SW480 (cell line): ENCODE data around the gene TIMMDC1.
A peak's percentile ranks its signal among the peaks of the same experiment; 100 is the strongest.

Source experiments
- DNase-seq: peaks from one replicate; pipeline ENCODE4 v3.0.0-alpha.2; 2016; ENCODE audit warnings: low spot score

TIMMDC1 gene

GRCh38 chr3:119498186-119499011, at the start of gene TIMMDC1:
Gene TIMMDC1, plus strand, starts transcription at chr3:119498547. Its CDS starts 187 bp downstream, at chr3:119498734.
- peak; percentile 96 for DNase-seq

- no peak for DNase-seq
Measured at GRCh38 chr3:119453822-119454221, 44.5 kb upstream of the TIMMDC1 start.

- no peak for DNase-seq
Measured at GRCh38 chr3:119456469-119456868, 41.9 kb upstream of the TIMMDC1 start.

GRCh38 chr3:119457246-119457645, 41.1 kb upstream of the TIMMDC1 start:
- DNase-seq, result no peak

GRCh38 chr3:119463171-119464169, 34.9 kb upstream of the TIMMDC1 start, which contains the start of gene TMEM39A:
Gene TMEM39A, minus strand, starts transcription at chr3:119463615. Its CDS starts 1,541 bp downstream, at chr3:119462074.
- DNase-seq, result peak; percentile 97

GRCh38 chr3:119468041-119468440, 30.3 kb upstream of the TIMMDC1 start:
- no peak for DNase-seq

GRCh38 chr3:119469418-119470189, 28.7 kb upstream of the TIMMDC1 start:
- DNase-seq, result peak; percentile 33

GRCh38 chr3:119470866-119471265, 27.5 kb upstream of the TIMMDC1 start:
- no peak for DNase-seq

- no peak for DNase-seq
Measured at GRCh38 chr3:119481079-119481478, 17.3 kb upstream of the TIMMDC1 start.

GRCh38 chr3:119483101-119483500, 15.2 kb upstream of the TIMMDC1 start:
- DNase-seq, result no peak

GRCh38 chr3:119485563-119485962, 12.8 kb upstream of the TIMMDC1 start:
- no peak for DNase-seq

GRCh38 chr3:119490153-119490552, 8.2 kb upstream of the TIMMDC1 start:
- DNase-seq, result no peak

- DNase-seq, result no peak
Measured at GRCh38 chr3:119492128-119492527, 6.2 kb upstream of the TIMMDC1 start.

GRCh38 chr3:119492810-119493209, 5.5 kb upstream of the TIMMDC1 start:
- no peak for DNase-seq

- DNase-seq, result peak; percentile 9
Measured at GRCh38 chr3:119494597-119494996, 3.8 kb upstream of the TIMMDC1 start.

GRCh38 chr3:119497820-119498185, 544 bp upstream of the TIMMDC1 start:
- DNase-seq, result peak; percentile 13

GRCh38 chr3:119500265-119500664, 1.9 kb downstream of the TIMMDC1 start:
- no peak for DNase-seq

- no peak for DNase-seq
Measured at GRCh38 chr3:119500901-119501300, 2.6 kb downstream of the TIMMDC1 start.

GRCh38 chr3:119506631-119507030, 8.3 kb downstream of the TIMMDC1 start:
- no peak for DNase-seq

GRCh38 chr3:119507404-119507803, 9.1 kb downstream of the TIMMDC1 start:
- no peak for DNase-seq

- no peak for DNase-seq
Measured at GRCh38 chr3:119508172-119508845, 10.0 kb downstream of the TIMMDC1 start.
